ENCODE measurements around the gene SHH.
"Not testable (repeated sequence)": the region's sequence is repeated elsewhere in the genome, so short reads cannot be mapped to it uniquely, and the experiment has no call there.

SHH gene

DNA sequence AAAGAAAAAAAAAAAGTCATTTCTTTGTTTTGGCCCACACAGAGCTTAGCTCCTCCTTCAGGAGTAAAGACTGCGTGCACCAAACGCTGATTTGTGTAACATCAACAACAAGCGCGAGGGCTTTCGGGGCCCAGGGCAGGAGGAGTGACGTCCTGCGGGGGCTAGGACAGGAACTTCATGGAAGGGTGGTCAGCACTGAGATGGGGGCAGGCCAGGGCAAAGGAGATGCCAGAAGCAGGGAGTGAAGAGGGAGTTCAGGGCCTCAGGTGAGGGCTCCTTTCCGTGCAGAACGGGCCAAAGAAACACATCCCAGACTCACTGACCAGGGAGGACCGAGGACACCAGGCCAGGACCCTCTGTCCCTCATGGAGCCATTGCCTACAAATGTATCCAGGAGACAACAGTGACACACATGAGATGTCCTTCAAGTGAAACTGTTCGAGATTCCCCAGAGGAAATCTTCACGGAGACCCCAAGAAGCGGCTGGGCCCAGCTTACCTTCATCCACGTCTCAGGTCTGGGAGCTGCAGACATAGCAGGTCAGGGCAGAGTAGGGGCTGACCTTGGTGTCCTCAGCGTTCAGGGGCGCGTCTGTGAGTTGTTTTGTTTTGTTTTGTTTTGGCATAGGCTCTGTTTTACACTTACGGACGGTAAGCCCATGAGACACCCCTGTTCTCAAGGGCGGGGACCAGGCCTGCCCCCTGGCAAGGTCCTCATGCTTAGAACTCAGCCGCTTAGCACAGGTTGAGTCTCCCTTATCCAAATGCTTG, 30.4 kb upstream of the SHH start:
- no peak for DNase-seq (ENCODE audit: low read depth in 2 of 2)

DNA sequence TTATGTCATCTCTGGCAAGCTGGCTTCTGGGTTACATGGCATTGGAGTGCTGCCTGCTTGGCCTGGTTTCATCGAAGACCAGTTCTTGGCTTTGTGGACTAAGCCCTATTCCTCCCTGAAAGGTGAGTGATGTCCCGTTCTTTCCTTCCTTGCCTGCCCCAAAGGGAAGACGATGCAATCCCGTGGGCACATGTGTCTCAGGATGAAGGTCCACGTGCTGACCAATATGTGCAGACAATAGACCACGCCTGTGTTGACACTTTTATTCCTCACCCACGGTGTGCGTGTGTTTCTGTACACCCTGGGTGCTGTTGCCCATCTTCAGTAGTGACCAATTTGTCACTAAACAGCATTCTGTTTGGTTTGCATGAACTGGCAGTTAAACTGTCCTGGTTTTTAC, 28.6 kb upstream of the SHH start:
- DNase-seq (ENCODE audit: low read depth in 2 of 2), result no peak

DNA sequence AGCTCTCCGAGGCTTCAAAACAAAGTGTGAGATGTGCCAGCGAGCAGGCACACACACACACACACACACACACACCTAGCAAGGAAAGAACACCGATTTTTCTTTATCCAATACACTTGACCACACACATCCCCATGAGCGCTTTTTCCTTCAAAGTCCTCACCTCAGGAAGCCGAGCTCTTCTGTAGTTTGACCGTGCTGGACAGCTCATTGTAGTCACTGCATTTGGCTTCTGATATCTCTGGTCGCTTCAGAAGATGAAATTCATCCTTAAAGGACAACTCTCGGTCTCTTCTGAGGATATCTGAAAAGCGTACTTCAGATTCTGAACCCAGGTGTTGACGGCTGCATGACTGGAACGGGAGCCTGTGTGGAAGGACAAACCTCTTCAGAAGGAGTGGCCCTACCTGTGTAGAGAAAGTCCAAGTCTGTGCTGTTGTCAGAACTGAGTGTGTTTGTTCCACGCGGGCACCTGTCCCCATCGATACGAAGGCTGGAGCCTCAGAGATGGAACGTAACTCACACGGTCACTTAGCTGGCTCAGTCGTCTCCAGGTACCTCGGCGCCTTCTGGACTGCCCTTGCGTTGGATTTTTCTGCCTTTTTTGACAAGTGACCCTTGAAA, 28.1 kb upstream of the SHH start:
- no peak for DNase-seq (ENCODE audit: low read depth in 2 of 2)

DNA sequence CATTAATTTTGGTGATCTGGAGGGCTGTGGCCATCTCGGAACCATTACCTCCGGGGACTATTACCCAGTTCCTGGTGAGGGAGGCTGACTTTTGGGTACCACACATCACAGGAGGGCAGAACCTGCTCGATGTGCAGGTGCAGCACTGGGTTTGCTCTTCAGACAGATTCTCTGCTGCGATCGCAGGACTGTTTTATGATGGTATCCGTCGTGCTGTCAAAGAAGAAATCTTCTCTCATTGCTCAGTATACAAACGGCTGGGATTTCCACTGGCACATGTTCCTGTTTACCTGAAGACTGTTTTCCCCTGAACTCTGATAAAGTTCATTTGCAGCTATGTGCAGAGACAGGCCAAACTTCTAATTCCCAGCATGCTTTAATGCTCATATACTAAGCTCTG, 27.2 kb upstream of the SHH start:
- no peak for DNase-seq (ENCODE audit: low read depth in 2 of 2)

DNA sequence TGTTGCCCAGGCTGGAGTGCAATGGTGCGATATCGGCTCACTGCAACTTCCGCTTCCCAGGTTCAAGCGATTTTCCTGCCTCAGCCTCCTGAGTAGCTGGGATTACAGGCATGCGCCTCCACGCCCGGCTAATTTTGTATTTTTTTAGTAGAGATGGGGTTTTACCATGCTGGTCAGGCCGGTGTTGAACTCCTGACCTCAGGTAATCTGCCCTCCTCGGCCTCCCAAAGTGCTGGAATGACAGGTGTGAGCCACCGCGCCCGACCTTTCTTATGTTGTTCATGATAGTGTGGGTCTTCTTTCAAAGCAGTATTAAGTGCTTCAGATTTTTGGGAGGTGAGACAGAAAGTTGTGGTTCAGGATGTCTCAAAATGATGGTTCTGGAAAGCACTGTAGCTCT, 26.0 kb upstream of the SHH start:
- DNase-seq (ENCODE audit: low read depth in 2 of 2), result not testable (repeated sequence)

DNA sequence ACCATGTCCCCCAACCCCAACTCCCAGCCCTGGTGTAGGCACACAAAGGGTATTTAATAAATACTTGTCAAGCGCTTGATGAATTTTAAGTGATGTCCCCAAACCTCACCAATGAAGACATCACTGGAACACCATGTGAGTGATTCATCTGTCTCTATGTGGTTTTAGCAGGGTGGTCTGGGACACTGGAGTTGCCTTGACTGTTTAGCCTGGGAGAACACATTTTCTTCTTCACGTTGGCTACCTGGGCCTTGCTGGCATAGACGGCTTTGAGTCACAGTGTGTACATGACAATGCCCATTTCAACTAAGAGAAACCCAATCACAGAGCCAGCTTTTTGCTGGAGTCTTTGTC, 24.8 kb upstream of the SHH start:
- DNase-seq (ENCODE audit: low read depth in 2 of 2), result no peak

DNA sequence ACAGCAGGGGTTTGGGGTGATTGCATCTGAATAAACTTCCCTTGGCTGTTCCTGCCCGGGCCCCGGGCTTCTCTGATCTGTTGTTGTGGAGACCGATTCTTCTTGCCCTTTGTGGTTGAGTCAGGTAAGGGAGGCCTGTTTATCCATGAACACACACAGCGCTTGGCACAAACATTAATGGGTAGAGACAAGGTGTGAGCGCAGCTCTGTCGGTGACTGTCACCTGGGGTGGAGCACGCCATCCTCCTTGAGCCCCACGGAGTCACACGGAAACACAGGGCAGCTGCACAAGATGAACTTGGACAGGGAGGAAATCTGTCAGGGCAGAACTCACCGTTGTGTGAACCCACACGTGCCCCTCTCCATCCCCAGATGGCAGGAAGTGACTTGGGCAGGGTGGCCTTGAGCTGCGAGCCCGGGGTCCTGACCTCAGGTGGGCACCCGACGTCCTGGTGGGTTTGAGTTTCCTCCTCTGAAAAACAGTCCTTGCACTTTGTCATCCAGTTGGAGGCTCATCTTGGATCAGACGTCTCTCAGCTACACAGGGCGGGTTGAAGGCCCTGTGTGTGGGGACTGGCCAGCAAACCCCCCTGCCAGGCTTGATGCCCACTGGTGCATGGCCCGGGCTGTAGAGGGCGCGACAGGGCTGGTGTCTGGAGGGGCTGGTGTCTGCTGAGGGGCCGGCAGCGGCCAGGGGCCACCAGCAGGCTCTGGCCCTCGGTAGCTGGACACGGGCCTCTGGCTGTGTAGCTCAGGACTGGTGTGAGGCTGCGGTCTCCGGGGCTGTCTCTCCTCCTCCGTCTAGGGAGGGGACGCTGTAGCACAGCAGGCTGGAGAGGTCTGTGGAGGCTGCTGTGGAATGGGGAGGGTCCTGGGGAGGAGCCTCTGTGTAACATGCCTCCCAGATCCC, 24.2 kb upstream of the SHH start:
- no peak for DNase-seq (ENCODE audit: low read depth in 2 of 2)

DNA sequence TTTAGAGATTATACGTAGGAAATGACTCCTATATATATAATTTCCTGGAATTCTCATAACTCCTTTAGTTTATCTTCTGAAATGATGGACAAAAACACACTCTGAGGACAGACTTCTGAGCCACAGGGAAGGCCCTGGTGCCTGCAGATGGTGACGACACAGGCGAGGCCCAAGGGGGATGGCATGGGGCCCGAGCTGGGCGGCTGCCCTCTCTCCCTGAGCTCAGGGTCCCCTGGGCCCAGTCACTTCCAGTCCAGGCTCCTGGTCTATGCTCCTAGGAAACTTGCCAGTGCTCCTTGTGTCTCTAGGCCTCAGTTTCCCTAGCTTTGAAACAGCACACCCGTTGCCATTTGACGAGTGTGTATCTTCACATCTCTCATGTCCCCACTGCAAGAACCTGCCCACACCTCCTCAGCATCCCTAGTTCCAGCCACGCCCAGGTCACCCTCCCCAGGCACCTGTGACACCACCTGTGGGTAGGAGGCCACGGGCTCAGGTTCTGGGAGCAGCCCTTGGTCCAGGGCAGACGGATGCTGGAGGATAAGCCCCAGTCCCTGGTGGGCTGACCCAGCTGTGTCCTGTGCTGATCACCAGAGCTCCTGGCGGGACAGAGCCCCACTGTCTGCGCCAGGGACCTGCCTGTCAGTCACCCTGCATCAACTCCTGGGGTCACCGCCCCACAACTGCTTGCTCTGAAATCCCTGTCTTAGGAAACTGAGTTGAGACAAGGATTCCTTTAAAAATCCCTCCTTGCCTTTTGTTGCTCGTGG, 23.4 kb upstream of the SHH start:
- DNase-seq (ENCODE audit: low read depth in 2 of 2), result no peak

DNA sequence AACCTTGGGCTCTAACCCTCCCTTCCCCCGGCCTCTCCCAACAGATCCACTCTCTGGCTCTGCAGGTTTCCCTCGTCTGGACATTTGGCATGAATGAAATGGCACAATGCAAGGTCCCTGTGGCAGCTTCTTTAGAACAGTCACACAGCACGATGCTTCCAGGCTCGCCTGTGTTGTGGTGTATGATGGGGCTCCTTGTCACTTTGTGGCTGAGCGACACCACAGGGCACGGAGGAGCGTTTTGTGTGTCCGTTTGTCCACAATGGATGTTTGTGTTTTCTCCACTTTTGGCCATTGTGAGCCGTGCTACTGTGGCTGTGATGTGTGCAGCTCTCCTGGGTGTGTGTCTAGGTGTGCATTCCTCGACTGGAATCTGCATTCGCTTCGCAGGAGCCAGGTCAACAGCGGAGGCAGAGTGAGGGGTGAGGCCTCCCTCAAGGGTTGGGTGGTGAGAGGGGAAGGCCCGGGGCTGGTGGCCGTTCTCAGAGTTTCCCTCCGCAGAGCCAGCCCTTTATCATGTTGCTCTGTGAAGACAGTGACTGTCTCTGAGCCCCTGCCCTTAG, 22.3 kb upstream of the SHH start:
- no peak for DNase-seq (ENCODE audit: low read depth in 2 of 2)

DNA sequence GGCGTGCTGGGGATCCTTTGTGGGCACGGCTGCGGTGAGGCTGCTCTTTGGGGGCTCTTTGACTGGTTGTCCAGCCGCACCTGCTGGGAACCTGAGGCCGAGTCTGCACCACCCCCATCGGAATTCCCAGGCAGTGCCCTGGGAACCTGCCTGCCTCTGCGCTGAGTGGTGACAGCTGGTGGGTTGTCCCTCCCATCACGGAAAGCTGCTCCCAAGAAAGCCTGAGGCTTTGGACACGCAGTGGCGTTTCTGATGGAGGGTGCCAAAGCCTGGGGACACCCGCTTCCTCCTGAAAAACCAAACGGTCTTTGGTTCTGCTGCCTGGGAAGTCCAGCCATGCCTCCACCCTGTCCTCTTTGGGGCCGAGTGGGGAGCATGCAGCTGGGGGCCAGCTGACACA, 21.4 kb upstream of the SHH start:
- no peak for DNase-seq (ENCODE audit: low read depth in 2 of 2)

DNA sequence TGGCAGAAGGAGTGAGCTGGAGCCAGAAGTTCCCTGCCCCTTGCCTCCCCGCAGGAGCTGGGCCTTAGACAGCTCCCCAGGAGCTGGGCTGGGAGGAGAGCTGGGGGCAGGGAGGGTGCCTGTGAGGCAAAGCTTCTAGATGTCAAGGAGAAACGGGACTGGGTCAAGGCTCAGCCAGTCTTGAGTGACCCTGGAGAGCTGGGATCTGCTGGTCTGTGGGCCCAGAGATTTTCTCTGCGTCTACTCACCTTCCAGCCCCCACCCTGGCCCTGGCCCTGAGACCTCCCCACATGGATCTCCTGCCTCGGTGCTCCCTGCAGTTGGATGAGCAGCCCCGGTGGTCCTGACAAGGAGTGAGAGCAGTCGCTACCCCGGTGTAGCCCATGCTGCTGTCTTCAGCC, 20.3 kb upstream of the SHH start:
- DNase-seq (ENCODE audit: low read depth in 2 of 2), result no peak

DNA sequence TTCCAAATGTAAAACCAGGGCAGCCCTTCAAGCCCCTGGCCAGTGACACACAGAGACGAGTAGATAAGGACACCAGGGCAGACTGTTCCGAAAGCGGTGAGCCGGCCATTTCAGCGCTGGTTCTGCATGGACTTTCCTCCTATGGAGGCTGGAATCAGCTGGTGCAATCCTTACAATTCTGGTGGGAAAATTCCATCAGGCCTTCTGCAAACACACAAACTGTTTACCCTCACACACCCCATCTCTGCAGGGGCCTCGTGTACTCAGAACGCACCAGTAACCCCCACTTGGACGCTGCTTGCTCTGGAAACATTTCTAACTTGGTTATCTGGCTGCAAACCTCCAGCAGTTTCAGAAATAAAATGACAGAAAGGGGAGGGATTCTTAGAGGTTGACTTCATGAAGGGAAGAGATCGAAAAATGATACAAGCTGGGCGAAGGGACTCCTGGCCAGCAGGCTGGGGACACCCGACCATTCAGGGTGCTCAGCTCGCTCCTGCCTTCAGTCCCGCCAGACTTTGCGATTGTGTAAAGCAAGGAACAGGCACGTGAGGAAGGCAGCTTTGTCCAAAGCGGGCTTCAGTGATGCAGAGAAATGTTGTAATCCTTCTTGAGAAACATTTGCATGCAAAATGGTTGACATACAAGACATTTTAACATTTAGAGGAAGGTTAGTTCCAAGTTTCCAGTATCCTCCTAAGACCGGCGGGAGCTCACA, 19.7 kb upstream of the SHH start:
- DNase-seq (ENCODE audit: low read depth in 2 of 2), result no peak

DNA sequence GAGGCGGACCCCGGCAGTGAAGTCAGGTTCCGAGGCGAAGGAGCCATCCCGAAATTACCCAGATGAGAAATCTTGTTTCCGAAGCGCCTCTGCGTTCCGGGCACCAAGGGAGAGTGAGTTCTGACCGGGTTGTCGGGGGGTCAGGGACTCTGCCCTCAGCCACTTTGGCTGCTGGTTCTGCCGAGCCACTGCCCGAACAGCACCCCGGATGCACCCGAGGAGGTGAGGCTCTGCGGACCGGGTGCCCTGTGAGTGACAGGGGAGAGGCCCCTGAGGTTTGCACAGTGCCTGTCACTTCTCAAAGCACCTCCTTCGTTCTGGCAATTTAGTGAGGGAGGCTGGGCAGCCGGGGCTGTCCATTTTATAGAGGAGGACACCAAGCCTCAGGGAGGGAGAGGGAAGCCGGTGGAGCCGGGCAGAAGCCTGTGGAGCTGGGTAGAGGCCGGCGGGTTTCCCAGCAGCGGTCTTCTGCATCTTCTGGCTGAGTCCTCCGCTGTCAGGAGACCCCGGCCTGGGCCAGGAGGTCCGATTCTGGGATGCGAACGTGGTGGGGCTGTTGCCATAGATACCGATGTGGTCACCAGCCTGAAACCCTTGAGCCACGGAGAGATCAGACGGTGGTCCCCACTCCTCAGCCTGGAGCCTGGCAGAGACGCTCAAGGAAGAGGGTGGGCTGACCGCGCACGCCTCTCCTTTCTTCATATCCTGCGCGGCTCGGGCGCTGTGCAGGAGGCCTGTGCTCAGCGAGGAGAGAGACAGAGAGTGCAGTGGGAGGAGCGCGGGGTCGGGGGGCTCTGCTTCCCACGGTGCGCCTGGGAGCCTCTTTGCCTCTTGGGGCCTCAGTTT, 18.9 kb upstream of the SHH start:
- DNase-seq (ENCODE audit: low read depth in 2 of 2), result no peak

DNA sequence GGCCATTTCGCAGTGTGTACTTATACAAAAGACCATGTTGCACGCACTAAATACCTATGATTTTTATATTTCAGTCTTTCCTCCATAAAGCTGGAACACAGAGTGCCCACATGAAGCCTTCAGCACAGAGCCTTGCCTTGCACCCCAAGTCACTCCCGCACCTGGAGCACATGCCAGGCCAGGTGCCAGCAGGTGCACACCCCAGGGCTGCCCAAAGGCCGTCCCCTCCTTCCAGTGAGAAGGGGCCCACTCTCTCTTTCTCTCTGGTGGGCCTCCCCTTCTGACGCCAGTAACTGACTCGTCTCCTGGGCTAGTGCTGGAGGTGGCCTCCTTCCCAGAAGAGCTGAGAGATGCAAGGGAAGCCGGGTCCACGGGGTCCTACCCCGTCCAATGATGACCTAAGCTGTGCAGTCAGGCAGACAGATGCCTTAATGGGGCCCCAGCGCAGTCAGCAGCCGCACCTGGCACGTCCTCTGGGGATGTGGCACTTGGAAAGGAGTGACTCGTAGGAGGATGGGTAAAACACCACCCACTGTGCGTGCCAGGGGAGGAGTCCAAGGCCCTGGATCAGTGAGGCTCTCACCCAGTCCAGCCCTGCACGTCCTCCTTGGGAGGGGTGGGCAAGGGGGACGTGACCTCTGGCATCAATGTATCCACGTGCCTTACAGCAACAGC, 17.7 kb upstream of the SHH start:
- DNase-seq (ENCODE audit: low read depth in 2 of 2), result no peak

DNA sequence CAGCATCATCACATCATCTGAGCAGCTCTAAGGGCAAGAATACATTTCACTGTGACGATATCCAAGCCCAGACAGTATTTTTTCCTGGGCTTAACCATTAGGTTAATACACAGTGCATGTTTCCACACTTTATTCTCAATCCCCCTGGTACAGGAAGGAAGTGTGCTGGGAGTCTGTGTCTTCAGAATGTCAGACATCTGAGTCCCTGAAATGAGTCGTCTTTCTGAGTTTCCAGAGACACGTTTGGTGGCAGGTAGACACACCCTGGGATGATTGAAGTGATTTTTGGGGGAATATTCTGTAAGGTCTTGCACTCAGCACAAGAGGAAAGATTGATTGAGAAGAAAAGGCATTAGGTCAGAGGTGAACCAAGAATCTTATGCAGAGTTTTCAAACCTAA, 13.1 kb upstream of the SHH start:
- DNase-seq (ENCODE audit: low read depth in 2 of 2), result no peak

DNA sequence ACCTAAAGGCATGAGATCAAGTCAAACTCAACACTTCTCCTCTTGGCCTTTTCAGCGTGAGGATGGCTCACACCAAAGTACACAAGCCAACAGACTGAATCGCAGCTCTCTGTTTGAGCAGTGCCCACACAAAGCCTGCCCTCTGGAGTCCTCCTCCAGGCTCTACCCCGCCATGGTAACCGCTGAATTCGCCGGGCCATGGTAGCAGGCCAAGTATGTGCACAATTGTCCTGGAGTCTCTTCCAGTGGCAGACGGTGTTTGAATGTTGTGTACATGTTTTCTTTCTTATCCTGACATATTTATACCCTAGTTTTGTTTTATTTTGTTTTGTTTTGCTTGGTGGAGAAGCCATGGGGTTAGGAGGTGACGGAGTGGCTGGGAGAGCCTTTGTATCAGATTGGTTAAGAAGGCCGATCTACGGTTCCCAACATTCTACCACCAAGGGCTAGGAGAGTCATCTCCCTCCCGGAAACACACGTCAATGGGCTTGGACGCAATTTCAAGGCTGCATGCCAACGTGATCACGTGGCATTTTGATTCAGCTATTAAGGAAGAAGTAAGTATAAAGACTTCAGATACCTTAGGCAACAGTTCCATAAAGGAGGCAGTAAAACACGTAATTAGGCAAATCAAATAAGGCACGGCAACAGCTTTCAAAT, 12.1 kb upstream of the SHH start:
- no peak for DNase-seq (ENCODE audit: low read depth in 2 of 2)

DNA sequence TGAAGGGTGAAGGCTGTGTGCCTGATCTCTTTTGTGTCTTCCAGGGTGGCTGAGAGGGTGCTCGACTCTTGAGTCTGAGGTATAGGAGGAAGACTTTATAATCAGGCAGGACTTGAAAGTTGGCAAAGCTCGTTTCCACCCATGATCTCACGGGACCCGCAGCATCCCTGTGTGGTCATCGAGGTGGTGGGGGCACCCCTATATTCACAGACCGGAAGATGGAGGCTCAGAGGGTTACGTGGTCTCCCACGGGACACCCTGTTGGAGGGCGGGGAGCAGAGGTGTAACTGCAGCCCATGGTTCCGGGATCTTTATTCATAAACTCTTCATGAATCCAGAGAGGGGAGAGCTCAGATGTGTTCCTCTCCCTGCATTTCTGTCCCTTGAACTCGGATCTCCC, 9.6 kb upstream of the SHH start:
- no peak for DNase-seq (ENCODE audit: low read depth in 2 of 2)

DNA sequence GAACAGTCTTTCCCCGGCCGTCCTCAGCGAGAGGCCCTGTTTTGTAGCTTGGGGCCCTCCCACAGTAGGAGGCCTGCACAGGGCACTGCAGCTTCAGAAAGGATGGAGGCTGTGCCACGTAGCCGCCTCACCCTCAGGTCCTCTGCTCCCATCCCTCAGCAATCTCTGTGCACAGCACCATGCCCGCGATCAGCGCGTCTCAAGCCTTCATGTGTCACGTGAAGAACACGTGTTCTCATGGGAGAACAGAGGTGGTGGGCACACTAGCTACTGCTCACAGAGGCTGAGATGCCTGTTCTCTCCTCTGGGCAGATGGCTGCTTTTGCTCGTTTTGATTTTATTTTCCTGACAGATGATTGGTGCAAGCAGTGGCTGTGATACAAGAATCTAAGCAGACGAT, 8.5 kb upstream of the SHH start:
- no peak for DNase-seq (ENCODE audit: low read depth in 2 of 2)

DNA sequence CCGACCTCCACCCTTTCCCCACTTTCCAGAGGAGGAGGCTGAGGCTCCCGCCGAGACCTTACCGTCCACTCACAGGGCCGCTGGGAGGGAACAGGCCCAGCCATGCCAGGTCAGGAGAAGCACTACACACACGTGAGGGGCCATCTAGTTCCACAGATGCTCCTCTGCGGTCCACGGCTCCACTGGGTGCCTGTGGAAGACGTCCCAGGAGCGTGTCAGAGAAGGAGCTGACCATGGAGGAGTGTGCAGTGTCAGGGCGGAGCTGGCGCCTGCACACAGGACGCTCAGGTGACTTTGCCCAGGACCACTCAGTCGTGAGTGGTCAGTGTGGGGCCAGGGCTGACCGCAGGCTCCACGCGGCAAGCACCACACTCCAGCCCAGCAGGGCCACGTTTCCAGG, 8.0 kb upstream of the SHH start:
- no peak for DNase-seq (ENCODE audit: low read depth in 2 of 2)

All from stimulated activated CD8-positive, alpha-beta memory T cell treated with anti-CD3 and anti-CD28 coated beads, Interleukin-2, amount 100 ng/mL, for 48 hours (primary cell).